IMR-90 (cell line): ENCODE measurements around the gene LIMCH1. TPM values are rescaled to one million over a fixed set of nuclear protein-coding genes. Genes with fewer than 3 reads are reported as not detected.
"Not testable (repeated sequence)": the region's sequence is repeated elsewhere in the genome, so short reads cannot be mapped to it uniquely, and the experiment has no call there.

ENCODE experiments used
- ATAC-seq: fragments of 200-7000 bp; cut with Tn5 transposase; 2 replicates; pipeline ENCODE4 v1.9.1; 2020; ENCODE audit warnings: low read depth, mild to moderate bottlenecking, moderate library complexity
- BruUV-seq: library from RNA; stranded (reverse); fragments of 400-500 nt; replicated peaks from 2 replicates; lab custom pipeline; 2021; lab: Mats Ljungman, UMichigan
- CTCF ChIA-PET: fragments of 300-600 bp; formaldehyde crosslinking; extraction: SDS; loops from one replicate; lab custom pipeline; 2021; ENCODE audit warnings: antibody characterized with exemption; lab: Yijun Ruan, JAX
- POLR2A ChIA-PET: fragments of 300-600 bp; sonication (Branson Sonifier 250); formaldehyde crosslinking; loops from one replicate; lab custom pipeline; 2022; ENCODE audit warnings: antibody characterized with exemption; ENCODE audit not compliant: unreplicated experiment; lab: Charles Lee
- DNase-seq: peaks from one replicate; pipeline ENCODE4 v3.0.0; 2013
- H2AFZ ChIP-seq: replicated peaks from 2 replicates; pipeline ENCODE3; 2013; ENCODE audit warnings: low read length, mild to moderate bottlenecking; ENCODE audit not compliant: poor library complexity
- H2AK5ac ChIP-seq: 2 replicates; pipeline ENCODE4 v1.6.1; 2013; ENCODE audit warnings: low read depth, low read length, inconsistent platforms
- H2AK9ac ChIP-seq: replicated peaks from 2 replicates; pipeline ENCODE3; 2013; ENCODE audit warnings: mild to moderate bottlenecking, low read depth, low read length, moderate library complexity; ENCODE audit not compliant: poor library complexity
- H2BK120ac ChIP-seq: 2 replicates; pipeline ENCODE4 v1.6.1; 2013; ENCODE audit warnings: low read depth, low read length, inconsistent platforms
- H2BK15ac ChIP-seq: 3 replicates; pipeline ENCODE4 v1.6.1; 2013; ENCODE audit warnings: low read depth, low read length, inconsistent platforms
- H2BK20ac ChIP-seq: 2 replicates; pipeline ENCODE4 v1.6.1; 2013; ENCODE audit warnings: low read depth, mild to moderate bottlenecking, inconsistent platforms, low read length, moderate library complexity
- H2BK5ac ChIP-seq: 2 replicates; pipeline ENCODE4 v1.6.1; 2013; ENCODE audit warnings: mild to moderate bottlenecking, low read depth, low read length, inconsistent platforms; ENCODE audit not compliant: poor library complexity, severe bottlenecking
- H3K14ac ChIP-seq: replicated peaks from 2 replicates; pipeline ENCODE4 v1.6.1; 2013; ENCODE audit warnings: low read depth, low read length, inconsistent platforms
- H3K18ac ChIP-seq: 2 replicates; pipeline ENCODE4 v1.6.1; 2013; ENCODE audit warnings: low read depth, low read length, control low read depth
- H3K23ac ChIP-seq: 2 replicates; pipeline ENCODE4 v1.6.1; 2013; ENCODE audit warnings: low read depth, low read length, inconsistent platforms
- H3K27ac ChIP-seq: 2 replicates; pipeline ENCODE4 v1.5.1; 2013; ENCODE audit warnings: mild to moderate bottlenecking, control low read depth, low read length; ENCODE audit not compliant: insufficient read depth
- H3K27me3 ChIP-seq: 2 replicates; pipeline ENCODE4 v1.6.1; 2013; ENCODE audit warnings: low read length; ENCODE audit not compliant: control insufficient read depth, insufficient read depth
- H3K36me3 ChIP-seq: 2 replicates; pipeline ENCODE4 v1.6.1; 2013; ENCODE audit warnings: low read length, mixed read lengths; ENCODE audit not compliant: control insufficient read depth, insufficient read depth
- H3K4ac ChIP-seq: 2 replicates; pipeline ENCODE4 v1.6.1; 2013; ENCODE audit warnings: low read depth, low read length, inconsistent platforms
- H3K4me1 ChIP-seq: 2 replicates; pipeline ENCODE4 v1.6.1; 2013; ENCODE audit warnings: low read length, mixed read lengths; ENCODE audit not compliant: control insufficient read depth, insufficient read depth
- H3K4me2 ChIP-seq: 2 replicates; pipeline ENCODE4 v1.6.1; 2013; ENCODE audit warnings: low read depth, mild to moderate bottlenecking, control low read depth, low read length, moderate library complexity
- H3K4me3 ChIP-seq: 2 replicates; pipeline ENCODE4 v1.5.1; 2013; ENCODE audit warnings: low read depth, mild to moderate bottlenecking, control low read depth, low read length, moderate library complexity; ENCODE audit not compliant: insufficient read depth
- H3K56ac ChIP-seq: 2 replicates; pipeline ENCODE4 v1.6.1; 2013; ENCODE audit warnings: low read length, inconsistent platforms; ENCODE audit not compliant: insufficient read depth; ENCODE audit errors: extremely low read depth
- H3K79me1 ChIP-seq, 2 experiments: 2 replicates each; pipeline ENCODE4 v1.6.1; 2013; ENCODE audit warnings: low read length in 2 of 2, inconsistent platforms in 1 of 2, low read depth in 1 of 2
- H3K9ac ChIP-seq: 2 replicates; pipeline ENCODE4 v1.6.1; 2013; ENCODE audit warnings: low read depth, low read length, control low read depth
- H3K9me1 ChIP-seq: 2 replicates; pipeline ENCODE4 v1.6.1; 2013; ENCODE audit warnings: low read length, inconsistent platforms; ENCODE audit not compliant: insufficient read depth
- H3K9me3 ChIP-seq: 2 replicates; pipeline ENCODE4 v1.6.1; 2013; ENCODE audit warnings: low read length; ENCODE audit not compliant: control insufficient read depth, insufficient read depth
- H4K20me1 ChIP-seq: 2 replicates; pipeline ENCODE4 v1.6.1; 2013; ENCODE audit warnings: low read length, inconsistent platforms; ENCODE audit not compliant: insufficient read depth
- H4K5ac ChIP-seq: 2 replicates; pipeline ENCODE4 v1.6.1; 2013; ENCODE audit warnings: mild to moderate bottlenecking, low read depth, low read length, control low read depth
- H4K8ac ChIP-seq, 2 experiments: 2 replicates each; pipeline ENCODE4 v1.6.1; 2013; ENCODE audit warnings: low read depth in 2 of 2, low read length in 2 of 2, control low read depth in 1 of 2, inconsistent platforms in 1 of 2
- H4K91ac ChIP-seq: 2 replicates; pipeline ENCODE4 v1.6.1; 2013; ENCODE audit warnings: low read depth, low read length, inconsistent platforms; ENCODE audit not compliant: insufficient read depth
- WGBS, 2 experiments: methylation state at CpG; one replicate each; pipeline versions ENCODE4 v1.1.5 to v1.1.7; 2013; ENCODE audit warnings: missing lambda C conversion rate in 2 of 2; ENCODE audit not compliant: insufficient read length in 1 of 2; ENCODE audit errors: extremely low coverage in 2 of 2; 5-methylcytosine and 5-hydroxymethylcytosine counted together
- dilution Hi-C: fragments of 300-500 bp; cut with HindIII; formaldehyde crosslinking; loops from one replicate; pipeline ENCODE4 v1.14.3; 2018; ENCODE audit warnings: low sequenced_read_pairs; ENCODE audit not compliant: unreplicated experiment
- in situ Hi-C: fragments of 300-500 bp; cut with MboI; formaldehyde crosslinking; loops from 3 replicates; pipeline ENCODE4 v1.14.3; 2019; ENCODE audit warnings: low sequenced_read_pairs, inconsistent platforms, mixed read lengths
- intact Hi-C: fragments of 100-400 bp; cut with micrococcal nuclease; formaldehyde crosslinking; loops from 2 replicates; pipeline ENCODE4 v1.10.0; 2022
- polyA plus RNA-seq, 3 experiments: library from polyadenylated mRNA; depleted of rRNA; stranded (reverse); fragments of >200 nt; gene quantifications; 2 replicates each; pipeline ENCODE4 v1.2.3, GENCODE V29; 2012; ENCODE audit warnings: low replicate concordance in 1 of 3
- total RNA-seq: library from RNA; depleted of rRNA; stranded (reverse); fragments of >200 nt; gene quantifications from 2 replicates; pipeline ENCODE4 v1.2.3, GENCODE V29; 2012

LIMCH1 gene
- total and polyA plus RNA-seq, 2 of the 4 experiments (the other 2 are of a cell fraction), result 0.89 to 2.9 TPM

- H3K36me3 ChIP-seq, H3K4ac ChIP-seq, H2BK120ac ChIP-seq, H3K4me3 ChIP-seq, H2BK5ac ChIP-seq, H2AK9ac ChIP-seq, POLR2A ChIA-PET, H3K27ac ChIP-seq, DNase-seq, dilution Hi-C loops, H3K18ac ChIP-seq, H2AFZ ChIP-seq, BruUV-seq, H3K27me3 ChIP-seq, H4K91ac ChIP-seq, H4K8ac ChIP-seq, H3K56ac ChIP-seq, H4K20me1 ChIP-seq, ATAC-seq, H3K14ac ChIP-seq, H3K23ac ChIP-seq, H2BK20ac ChIP-seq, intact Hi-C loops, H3K9ac ChIP-seq, H4K5ac ChIP-seq, H3K79me1 ChIP-seq, CTCF ChIA-PET, H3K9me1 ChIP-seq, H3K9me3 ChIP-seq, in situ Hi-C loops, H2AK5ac ChIP-seq, H3K4me2 ChIP-seq, H3K4me1 ChIP-seq: not testable (repeated sequence)
- H2BK15ac ChIP-seq, result 0 out of 3 replicates have a peak overlapping the region, but pooled peaks have one; percentile 2
- WGBS, 2 experiments, result no CpG with 5 or more reads among the region's 2 CpGs
Measured at GRCh38 chr4:41711654-41712053, 173.7 kb downstream of the LIMCH1 start.
